ENCODE results near the gene RNH1.

The RNH1 gene

GRCh38 chr11:533586-534395 is 26.7 kb upstream of the RNH1 start:
- TF ChIP-seq CTCF (IDR thresholded peaks at IDR 0.05; ENCODE audit: control insufficient read depth, insufficient read depth, low read depth, low read length, missing control alignments), result no peak
- no peak for DNase-seq (ENCODE audit: low read depth)
- H3K4me3 ChIP-seq (ENCODE audit: control insufficient read depth, low read depth, low read length), result peak overlapping the region; percentile 87

GRCh38 chr11:532986-533585 is 26.0 kb upstream of the RNH1 start:
- DNase-seq (ENCODE audit: low read depth), result no peak

GRCh38 chr11:532527-532985 is 25.5 kb upstream of the RNH1 start:
- DNase-seq (ENCODE audit: low read depth), result no peak
- TF ChIP-seq CTCF (IDR thresholded peaks at IDR 0.05; ENCODE audit: control insufficient read depth, insufficient read depth, low read depth, low read length, missing control alignments), result no peak
- no peak overlapping the region for H3K4me3 ChIP-seq (ENCODE audit: control insufficient read depth, low read depth, low read length)

More at GRCh38 chr11:532986-533585, 26.0 kb upstream of the RNH1 start:
- TF ChIP-seq CTCF (IDR thresholded peaks at IDR 0.05; ENCODE audit: control insufficient read depth, insufficient read depth, low read depth, low read length, missing control alignments), result no peak
- H3K4me3 ChIP-seq (ENCODE audit: control insufficient read depth, low read depth, low read length), result no peak overlapping the region

- DNase-seq (ENCODE audit: low read depth), result no peak
- H3K4me3 ChIP-seq (ENCODE audit: control insufficient read depth, low read depth, low read length), result no peak overlapping the region
- no peak for TF ChIP-seq CTCF (IDR thresholded peaks at IDR 0.05; ENCODE audit: control insufficient read depth, insufficient read depth, low read depth, low read length, missing control alignments)
Measured at GRCh38 chr11:531919-532526, 25.0 kb upstream of the RNH1 start.

- no peak for TF ChIP-seq CTCF (IDR thresholded peaks at IDR 0.05; ENCODE audit: control insufficient read depth, insufficient read depth, low read depth, low read length, missing control alignments)
- no peak for DNase-seq (ENCODE audit: low read depth)
- H3K4me3 ChIP-seq (ENCODE audit: control insufficient read depth, low read depth, low read length), result no peak overlapping the region
Measured at GRCh38 chr11:530960-531831, 24.2 kb upstream of the RNH1 start.
